AG04450 (cell line): Measurements from ENCODE around the gene AGAP3. TPM values are rescaled to one million over a fixed set of nuclear protein-coding genes. Genes with fewer than 3 reads are reported as not detected.

ENCODE experiments used
- CTCF ChIA-PET: fragments of 300-600, 350-600 bp; formaldehyde crosslinking; extraction: SDS; loops from one replicate; lab custom pipeline; 2022; ENCODE audit warnings: antibody characterized with exemption, inconsistent platforms; lab: Charles Lee
- POLR2A ChIA-PET: fragments of 350-600 bp; formaldehyde crosslinking; extraction: SDS; loops from one replicate; lab custom pipeline; 2021; ENCODE audit warnings: antibody characterized with exemption, inconsistent platforms; lab: Yijun Ruan, JAX
- DNase-seq: peaks from one replicate; pipeline ENCODE4 v3.0.0-alpha.2; 2011; ENCODE audit warnings: low read depth, low spot score
- H3K27ac ChIP-seq: one replicate; pipeline ENCODE4 v1.5.1; 2012; ENCODE audit warnings: low read depth, low read length, control low read depth
- H3K27me3 ChIP-seq: one replicate; pipeline ENCODE4 v1.6.0; 2012; ENCODE audit warnings: low read length; ENCODE audit not compliant: control insufficient read depth, insufficient read depth
- H3K4me3 ChIP-seq: 2 replicates; pipeline ENCODE4 v1.5.1; 2011; ENCODE audit warnings: mild to moderate bottlenecking, low read depth, low read length, control low read depth
- H3K9me3 ChIP-seq: 2 replicates; pipeline ENCODE4 v1.5.1; 2012; ENCODE audit warnings: low read length; ENCODE audit not compliant: control insufficient read depth, insufficient read depth
- CTCF ChIP-seq: IDR thresholded peaks from 2 replicates; pipeline ENCODE4 v1.5.1; 2011; ENCODE audit warnings: low read depth, low read length, control low read depth, inconsistent platforms
- polyA plus RNA-seq: library from polyadenylated mRNA; depleted of rRNA; stranded (reverse); fragments of >200 nt; gene quantifications from 2 replicates; pipeline ENCODE4 v1.2.3, GENCODE V29; 2011

Gene AGAP3
- polyA plus RNA-seq, 1 experiment, result 44.6 TPM

- peaks cover 45% of the 10 kb centered on the region for H3K27me3 ChIP-seq
- DNase-seq, result no peak
- no peak overlapping the region for H3K27ac ChIP-seq
- ChIA-PET CTCF (no interaction called here), POLR2A (no interaction called here)
- H3K4me3 ChIP-seq, result no peak overlapping the region
- TF ChIP-seq CTCF, result no peak
- H3K9me3 ChIP-seq, result no peaks in the 10 kb centered on the region; the same call in 1 of the 2 replicates
Observed at GRCh38 chr7:151185762-151186639, 99.7 kb downstream of the AGAP3 start.

GRCh38 chr7:151186640-151187408 is 100.5 kb downstream of the AGAP3 start, which contains the start of gene ASB10:
TSS of gene ASB10 (minus strand) at chr7:151187250. CDS start at chr7:151187130, 120 bp downstream.
- DNase-seq, result no peak
- H3K27ac ChIP-seq, result no peak within 1 kb of the TSS
- CTCF ChIA-PET, result no interaction called here
- peaks cover 47% of the 10 kb centered on the region for H3K27me3 ChIP-seq
- H3K9me3 ChIP-seq, result no peaks in the 10 kb centered on the region; the same call in 1 of the 2 replicates
- H3K4me3 ChIP-seq, result no peak within 1 kb of the TSS
- no peak for TF ChIP-seq CTCF
- POLR2A ChIA-PET, result no interaction called here

- TF ChIP-seq CTCF, result no peak
- ChIA-PET POLR2A (no interaction called here), CTCF (interaction anchor here (1.1 kb wide), 1 partner anchor 16 kb away, joined by 4 read pairs; no protein-coding TSS in a partner anchor)
- H3K27ac ChIP-seq, result no peak overlapping the region
- H3K9me3 ChIP-seq, result no peaks in the 10 kb centered on the region; the same call in 1 of the 2 replicates
- no peak overlapping the region for H3K4me3 ChIP-seq
- no peak for DNase-seq
- peaks cover 51% of the 10 kb centered on the region for H3K27me3 ChIP-seq
Observed at GRCh38 chr7:151187409-151188251, 101.4 kb downstream of the AGAP3 start.

GRCh38 chr7:151188252-151188542 is 101.9 kb downstream of the AGAP3 start:
- Histone ChIP-seq H3K27me3 (peaks cover 53% of the 10 kb centered on the region), H3K27ac (no peak overlapping the region), H3K4me3 (no peak overlapping the region), H3K9me3 (no peaks in the 10 kb centered on the region; the same call in 1 of the 2 replicates)
- TF ChIP-seq CTCF, result no peak
- POLR2A ChIA-PET, result no interaction called here
- DNase-seq, result no peak
- CTCF ChIA-PET, result interaction anchor here (1.1 kb wide), 1 partner anchor 16 kb away, joined by 4 read pairs; no protein-coding TSS in a partner anchor
